ENCODE data around the gene CCDC60.

The CCDC60 gene

GRCh38 chr12:119334430-119335170 lies at the start of gene CCDC60:
TSS of gene CCDC60 (plus strand) at chr12:119334729. CDS start at chr12:119335177, 448 bp downstream.
- DNase-seq (ENCODE audit: low read depth in 2 of 2): no peak

- DNase-seq (ENCODE audit: low read depth in 2 of 2): no peak
Measured at GRCh38 chr12:119288576-119288975, 46.0 kb upstream of the CCDC60 start.

- DNase-seq (ENCODE audit: low read depth in 2 of 2): no peak
Measured at GRCh38 chr12:119292893-119293630, 41.5 kb upstream of the CCDC60 start.

GRCh38 chr12:119294211-119294610 lies 40.3 kb upstream of the CCDC60 start:
- DNase-seq (ENCODE audit: low read depth in 2 of 2): no peak

- DNase-seq (ENCODE audit: low read depth in 2 of 2): no peak
Measured at GRCh38 chr12:119296535-119296934, 38.0 kb upstream of the CCDC60 start.

- DNase-seq (ENCODE audit: low read depth in 2 of 2): no peak
Measured at GRCh38 chr12:119299130-119299529, 35.4 kb upstream of the CCDC60 start.

GRCh38 chr12:119301379-119301778 lies 33.1 kb upstream of the CCDC60 start:
- no peak for DNase-seq (ENCODE audit: low read depth in 2 of 2)

GRCh38 chr12:119302451-119303080 lies 32.0 kb upstream of the CCDC60 start:
- DNase-seq (ENCODE audit: low read depth in 2 of 2): no peak

- DNase-seq (ENCODE audit: low read depth in 2 of 2): no peak
Measured at GRCh38 chr12:119306593-119306992, 27.9 kb upstream of the CCDC60 start.

- DNase-seq (ENCODE audit: low read depth in 2 of 2): no peak
Measured at GRCh38 chr12:119307747-119308146, 26.8 kb upstream of the CCDC60 start.

GRCh38 chr12:119308708-119309456 lies 25.6 kb upstream of the CCDC60 start:
- no peak for DNase-seq (ENCODE audit: low read depth in 2 of 2)

GRCh38 chr12:119311878-119312277 lies 22.7 kb upstream of the CCDC60 start:
- no peak for DNase-seq (ENCODE audit: low read depth in 2 of 2)

GRCh38 chr12:119312904-119313303 lies 21.6 kb upstream of the CCDC60 start:
- no peak for DNase-seq (ENCODE audit: low read depth in 2 of 2)

- DNase-seq (ENCODE audit: low read depth in 2 of 2): no peak
Measured at GRCh38 chr12:119314290-119314689, 20.2 kb upstream of the CCDC60 start.

GRCh38 chr12:119319638-119320037 lies 14.9 kb upstream of the CCDC60 start:
- no peak for DNase-seq (ENCODE audit: low read depth in 2 of 2)

- no peak for DNase-seq (ENCODE audit: low read depth in 2 of 2)
Measured at GRCh38 chr12:119320678-119321077, 13.9 kb upstream of the CCDC60 start.

- DNase-seq (ENCODE audit: low read depth in 2 of 2): no peak
Measured at GRCh38 chr12:119322301-119322723, 12.2 kb upstream of the CCDC60 start.

- DNase-seq (ENCODE audit: low read depth in 2 of 2): no peak
Measured at GRCh38 chr12:119325813-119326212, 8.7 kb upstream of the CCDC60 start.

GRCh38 chr12:119326341-119326740 lies 8.2 kb upstream of the CCDC60 start:
- no peak for DNase-seq (ENCODE audit: low read depth in 2 of 2)

- no peak for DNase-seq (ENCODE audit: low read depth in 2 of 2)
Measured at GRCh38 chr12:119327471-119327870, 7.1 kb upstream of the CCDC60 start.

GRCh38 chr12:119328111-119328510 lies 6.4 kb upstream of the CCDC60 start:
- no peak for DNase-seq (ENCODE audit: low read depth in 2 of 2)
